Testis (tissue), 2 donors: ENCODE data around the gene MYO18A.

ENCODE experiments used
- POLR2A ChIP-seq: fragments of 450-650 bp; IDR thresholded peaks from one replicate; pipeline ENCODE4 v1.6.1; 2017; ENCODE audit warnings: antibody characterized with exemption, mild to moderate bottlenecking, moderate library complexity
- TF ChIP-seq, protein P1 (sequence below), 3 experiments: fragments of 450-650 bp in 2 of 3; fragments of 200-600 bp in 1 of 3; sonication (generic) in 1 of 3; IDR thresholded peaks; one replicate each; pipeline ENCODE4 v1.5.1; 2016 to 2019; ENCODE audit warnings: antibody characterized with exemption in 3 of 3, mild to moderate bottlenecking in 2 of 3, moderate library complexity in 1 of 3

DNA sequence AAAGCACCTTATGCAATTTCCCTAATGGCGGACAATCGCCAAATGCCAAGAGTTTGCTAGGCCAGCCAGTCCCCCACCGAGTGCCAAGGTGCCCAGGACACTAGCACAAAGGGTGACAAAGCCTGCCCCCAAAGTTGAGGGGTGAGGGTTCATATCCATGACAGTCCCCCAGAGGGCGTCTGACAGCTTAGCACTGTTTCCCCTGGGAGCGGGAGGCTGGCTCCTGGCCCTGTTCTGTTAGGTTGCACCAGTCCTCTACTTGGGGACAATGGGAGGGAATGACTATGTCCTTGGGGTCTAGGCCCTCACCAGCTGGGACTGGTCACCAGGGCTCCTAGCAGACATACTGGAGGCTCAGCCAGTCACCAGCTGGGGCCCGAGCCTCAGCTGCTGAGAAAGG is 66.9 kb downstream of the MYO18A start:
- TF ChIP-seq, protein P1, sequence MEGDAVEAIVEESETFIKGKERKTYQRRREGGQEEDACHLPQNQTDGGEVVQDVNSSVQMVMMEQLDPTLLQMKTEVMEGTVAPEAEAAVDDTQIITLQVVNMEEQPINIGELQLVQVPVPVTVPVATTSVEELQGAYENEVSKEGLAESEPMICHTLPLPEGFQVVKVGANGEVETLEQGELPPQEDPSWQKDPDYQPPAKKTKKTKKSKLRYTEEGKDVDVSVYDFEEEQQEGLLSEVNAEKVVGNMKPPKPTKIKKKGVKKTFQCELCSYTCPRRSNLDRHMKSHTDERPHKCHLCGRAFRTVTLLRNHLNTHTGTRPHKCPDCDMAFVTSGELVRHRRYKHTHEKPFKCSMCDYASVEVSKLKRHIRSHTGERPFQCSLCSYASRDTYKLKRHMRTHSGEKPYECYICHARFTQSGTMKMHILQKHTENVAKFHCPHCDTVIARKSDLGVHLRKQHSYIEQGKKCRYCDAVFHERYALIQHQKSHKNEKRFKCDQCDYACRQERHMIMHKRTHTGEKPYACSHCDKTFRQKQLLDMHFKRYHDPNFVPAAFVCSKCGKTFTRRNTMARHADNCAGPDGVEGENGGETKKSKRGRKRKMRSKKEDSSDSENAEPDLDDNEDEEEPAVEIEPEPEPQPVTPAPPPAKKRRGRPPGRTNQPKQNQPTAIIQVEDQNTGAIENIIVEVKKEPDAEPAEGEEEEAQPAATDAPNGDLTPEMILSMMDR (IDR thresholded peaks at IDR 0.05) = no peak
- TF ChIP-seq POLR2A = no peak
